HG03108 (cell line): ENCODE data around the gene TMEM86B.
"Not testable (repeated sequence)": the region's sequence is repeated elsewhere in the genome, so short reads cannot be mapped to it uniquely, and the experiment has no call there.

ENCODE experiments used
- ATAC-seq: cut with Tn5 transposase; IDR thresholded peaks from one replicate; pipeline ENCODE4 v1.9.1; 2021; ENCODE audit warnings: moderate library complexity; ENCODE audit not compliant: unreplicated experiment

Gene TMEM86B

GRCh38 chr19:55223291-55224037, 5.1 kb downstream of the TMEM86B start:
- ATAC-seq = no peak

- ATAC-seq = no peak
Measured at GRCh38 chr19:55220525-55220924, 8.0 kb downstream of the TMEM86B start.

- no peak for ATAC-seq
Measured at GRCh38 chr19:55216461-55217198, 11.9 kb downstream of the TMEM86B start.

GRCh38 chr19:55213547-55213946, 15.0 kb downstream of the TMEM86B start:
- ATAC-seq = no peak

- no peak for ATAC-seq
Measured at GRCh38 chr19:55212447-55212846, 16.1 kb downstream of the TMEM86B start.

- ATAC-seq = no peak
Measured at GRCh38 chr19:55209693-55210472, 18.7 kb downstream of the TMEM86B start.

- no peak for ATAC-seq
Measured at GRCh38 chr19:55208880-55209692, 19.5 kb downstream of the TMEM86B start, which contains the start of gene PTPRH. Gene PTPRH (minus strand): TSS chr19:55209501. CDS start chr19:55209433, 68 bp downstream.

GRCh38 chr19:55206664-55207500, 21.7 kb downstream of the TMEM86B start:
- no peak for ATAC-seq

- ATAC-seq = not testable (repeated sequence)
Measured at GRCh38 chr19:55202199-55202598, 26.4 kb downstream of the TMEM86B start.

- ATAC-seq = no peak
Measured at GRCh38 chr19:55199620-55200204, 28.9 kb downstream of the TMEM86B start.

- no peak for ATAC-seq
Measured at GRCh38 chr19:55198651-55199050, 29.9 kb downstream of the TMEM86B start.

- no peak for ATAC-seq
Measured at GRCh38 chr19:55197528-55197927, 31.0 kb downstream of the TMEM86B start.

- no peak for ATAC-seq
Measured at GRCh38 chr19:55196803-55197202, 31.8 kb downstream of the TMEM86B start.

- ATAC-seq = no peak
Measured at GRCh38 chr19:55193481-55193880, 35.1 kb downstream of the TMEM86B start.

GRCh38 chr19:55189403-55189835, 39.1 kb downstream of the TMEM86B start:
- no peak for ATAC-seq

- no peak for ATAC-seq
Measured at GRCh38 chr19:55188625-55189024, 39.9 kb downstream of the TMEM86B start.

- ATAC-seq = no peak
Measured at GRCh38 chr19:55186080-55186479, 42.5 kb downstream of the TMEM86B start.

- no peak for ATAC-seq
Measured at GRCh38 chr19:55181740-55182139, 46.8 kb downstream of the TMEM86B start.
